Uterus (tissue), 4 donors: ENCODE data around the gene PRL. TPM values are rescaled to one million over a fixed set of nuclear protein-coding genes. Genes with fewer than 3 reads are reported as not detected.

Source experiments
- DNase-seq, 2 donors: peaks; one replicate each; pipeline ENCODE4 v3.0.0-alpha.2; 2019 to 2020
- H3K27ac ChIP-seq, 2 donors: fragments of 200-600 bp; sonication (generic); 1 replicate in 1 of 2; 2 replicates in 1 of 2; pipeline ENCODE4 v1.5.1; 2016 to 2018
- H3K27me3 ChIP-seq, 2 donors: fragments of 200-600 bp; sonication (generic); one replicate each; pipeline ENCODE4 v1.5.1; 2018 to 2019; ENCODE audit warnings: control low read depth in 1 of 2
- H3K36me3 ChIP-seq, 2 donors: fragments of 200-600 bp; sonication (generic); one replicate each; pipeline ENCODE4 v1.5.1; 2019; ENCODE audit warnings: control low read depth in 1 of 2
- H3K4me1 ChIP-seq, 2 donors: fragments of 200-600 bp; sonication (generic); one replicate each; pipeline ENCODE4 v1.5.1; 2018 to 2019; ENCODE audit warnings: control low read depth in 1 of 2
- H3K4me3 ChIP-seq, 2 donors: fragments of 200-600 bp; sonication (generic); 1 replicate in 1 of 2; 2 replicates in 1 of 2; pipeline ENCODE4 v1.5.1; 2018 to 2019; ENCODE audit warnings: mild to moderate bottlenecking in 1 of 2
- H3K9me3 ChIP-seq, 2 donors: fragments of 200-600 bp; sonication (generic); one replicate each; pipeline ENCODE4 v1.5.1; 2019; ENCODE audit warnings: control low read depth in 1 of 2
- CTCF ChIP-seq, 4 experiments: fragments of 200-600 bp in 2 of 4; fragments of 450-650 bp in 2 of 4; sonication (generic) in 2 of 4; IDR thresholded peaks; one replicate each; pipeline ENCODE4 v1.5.1; 2016 to 2019; ENCODE audit warnings: antibody characterized with exemption in 4 of 4, mild to moderate bottlenecking in 2 of 4, moderate library complexity in 1 of 4
- POLR2A ChIP-seq, 2 donors: fragments of 450-650 bp; IDR thresholded peaks; one replicate each; pipeline ENCODE4 v1.6.1; 2016; ENCODE audit warnings: antibody characterized with exemption in 2 of 2, mild to moderate bottlenecking in 1 of 2, moderate library complexity in 1 of 2
- intact Hi-C: fragments of 100-400 bp; cut with DNase I; formaldehyde crosslinking; loops from one replicate; pipeline ENCODE4 v1.15.1; 2023; ENCODE audit warnings: low total_unique reads
- total RNA-seq, 4 donors: library from RNA; depleted of rRNA in 3 of 4; stranded (reverse); fragments of >200 nt in 3 of 4; gene quantifications; one replicate each; pipeline versions ENCODE4 v1.1.0 to v1.2.4, GENCODE V29; 2014 to 2023
- donor health status: DM: yes; HTN: yes; CAD: no.

Gene PRL
- total RNA-seq, 4 donors from 2014 or later: not detected

- no peaks in the 10 kb centered on the region for H3K9me3 ChIP-seq
- H3K27me3 ChIP-seq: no peaks in the 10 kb centered on the region
- no peak for DNase-seq
- TF ChIP-seq CTCF (IDR thresholded peaks at IDR 0.05) (no peak), POLR2A (IDR thresholded peaks at IDR 0.05) (no peak)
- no peak overlapping the region for H3K4me3 ChIP-seq
- H3K27ac ChIP-seq: no peak overlapping the region
- intact Hi-C loops: no loop called here
- H3K36me3 ChIP-seq: no peaks in the 10 kb centered on the region
- no peaks in the 10 kb centered on the region for H3K4me1 ChIP-seq
Observed at GRCh38 chr6:22288721-22289120, 8.1 kb downstream of the PRL start.

DNA sequence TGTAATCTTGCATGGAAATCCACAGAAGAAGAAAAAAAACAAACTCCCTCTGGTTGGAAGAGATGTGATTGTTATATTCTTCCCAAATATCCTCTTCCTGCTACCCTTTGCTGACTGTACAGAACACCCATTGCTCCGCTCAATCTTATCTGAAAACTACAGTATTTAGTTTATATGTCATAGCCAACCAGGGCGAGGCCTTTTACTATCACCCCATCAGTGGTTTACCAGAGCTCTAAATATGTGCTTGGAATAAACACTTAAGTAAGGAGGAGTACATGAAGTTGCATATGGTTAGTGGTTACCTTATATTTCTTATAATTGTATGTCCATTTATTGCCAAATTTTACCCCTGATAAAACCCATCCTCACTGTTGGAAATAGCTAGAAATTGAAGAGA, 12.2 kb downstream of the PRL start:
- no peaks in the 10 kb centered on the region for H3K9me3 ChIP-seq
- DNase-seq: no peak
- no peak for TF ChIP-seq POLR2A (IDR thresholded peaks at IDR 0.05)
- TF ChIP-seq CTCF (IDR thresholded peaks at IDR 0.05): no peak
- intact Hi-C loops: no loop called here
- no peak overlapping the region for H3K27ac ChIP-seq
- no peak overlapping the region for H3K4me3 ChIP-seq
- H3K4me1 ChIP-seq: no peaks in the 10 kb centered on the region
- H3K27me3 ChIP-seq: no peaks in the 10 kb centered on the region
- H3K36me3 ChIP-seq: no peaks in the 10 kb centered on the region

- no peaks in the 10 kb centered on the region for H3K27me3 ChIP-seq
- intact Hi-C loops: no loop called here
- no peak overlapping the region for H3K27ac ChIP-seq
- no peak for DNase-seq
- no peaks in the 10 kb centered on the region for H3K9me3 ChIP-seq
- TF ChIP-seq POLR2A (IDR thresholded peaks at IDR 0.05) (no peak), CTCF (IDR thresholded peaks at IDR 0.05) (no peak)
- no peaks in the 10 kb centered on the region for H3K4me1 ChIP-seq
- H3K4me3 ChIP-seq: no peak overlapping the region
- H3K36me3 ChIP-seq: no peaks in the 10 kb centered on the region
Observed at GRCh38 chr6:22281341-22282085, 15.3 kb downstream of the PRL start.

DNA sequence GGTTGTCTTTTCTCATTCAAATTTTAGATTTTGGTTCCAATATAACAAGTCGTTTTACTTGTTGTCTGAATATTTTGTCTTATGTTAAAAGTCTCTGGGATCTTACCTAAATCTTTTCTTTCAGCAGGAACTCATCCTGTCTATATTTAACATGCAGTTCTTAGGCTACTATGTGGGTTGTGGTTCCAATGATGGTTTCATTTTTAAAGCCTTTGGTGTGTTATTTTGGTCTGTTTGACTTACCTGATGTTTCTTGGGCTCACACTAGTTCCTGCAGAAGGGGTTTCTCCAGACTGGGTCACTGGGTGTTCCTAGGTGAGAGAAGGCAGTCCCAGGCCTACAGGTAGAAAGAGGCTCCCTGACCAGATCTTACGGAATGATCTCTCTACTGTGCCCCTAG, 17.4 kb downstream of the PRL start:
- intact Hi-C loops: no loop called here
- Histone ChIP-seq H3K36me3 (no peaks in the 10 kb centered on the region), H3K4me1 (no peaks in the 10 kb centered on the region), H3K27me3 (no peaks in the 10 kb centered on the region), H3K4me3 (no peak overlapping the region), H3K27ac (no peak overlapping the region), H3K9me3 (no peaks in the 10 kb centered on the region)
- DNase-seq: no peak
- TF ChIP-seq POLR2A (IDR thresholded peaks at IDR 0.05): no peak
- no peak for TF ChIP-seq CTCF (IDR thresholded peaks at IDR 0.05)

- Histone ChIP-seq H3K27ac (no peak overlapping the region), H3K9me3 (no peaks in the 10 kb centered on the region), H3K4me1 (no peaks in the 10 kb centered on the region), H3K36me3 (no peaks in the 10 kb centered on the region), H3K4me3 (no peak overlapping the region), H3K27me3 (no peaks in the 10 kb centered on the region)
- TF ChIP-seq CTCF (IDR thresholded peaks at IDR 0.05): no peak
- no peak for DNase-seq
- intact Hi-C loops: no loop called here
Observed at GRCh38 chr6:22271081-22271480, 25.8 kb downstream of the PRL start.
